Thyroid gland (tissue), 4 donors: Measurements from ENCODE around the gene SMARCC2. TPM values are rescaled to one million over a fixed set of nuclear protein-coding genes. Genes with fewer than 3 reads are reported as not detected.
"Not testable (repeated sequence)": the region's sequence is repeated elsewhere in the genome, so short reads cannot be mapped to it uniquely, and the experiment has no call there.

Experiments used
- DNase-seq, 2 donors: peaks; one replicate each; pipeline ENCODE4 v3.0.0-alpha.2; 2019
- H3K27ac ChIP-seq, 3 donors: fragments of 200-600 bp; sonication (generic); 1 replicate in 2 of 3; 2 replicates in 1 of 3; pipeline ENCODE4 v1.5.1; 2016 to 2019; ENCODE audit warnings: mild to moderate bottlenecking in 1 of 3, moderate library complexity in 1 of 3
- H3K27me3 ChIP-seq: fragments of 200-600 bp; sonication (generic); one replicate; pipeline ENCODE4 v1.5.1; 2019
- H3K36me3 ChIP-seq, 2 donors: fragments of 200-600 bp; sonication (generic); one replicate each; pipeline ENCODE4 v1.5.1; 2016 to 2019
- H3K4me1 ChIP-seq, 2 donors: fragments of 200-600 bp; sonication (generic); one replicate each; pipeline ENCODE4 v1.5.1; 2017 to 2019
- H3K4me3 ChIP-seq, 3 donors: fragments of 200-600 bp; sonication (generic); replicated peaks in 1 of 3; 1 replicate in 2 of 3; 2 replicates in 1 of 3; pipeline ENCODE4 v1.5.1; 2016; ENCODE audit warnings: mild to moderate bottlenecking in 1 of 3
- H3K9me3 ChIP-seq: fragments of 200-600 bp; sonication (generic); one replicate; pipeline ENCODE4 v1.5.1; 2017
- POLR2A ChIP-seq, 2 donors: fragments of 450-650 bp; IDR thresholded peaks; one replicate each; pipeline ENCODE4 v1.6.1; 2017; ENCODE audit warnings: antibody characterized with exemption in 2 of 2, mild to moderate bottlenecking in 2 of 2, moderate library complexity in 1 of 2
- WGBS, 2 donors: methylation state at CpG; one replicate each; pipeline ENCODE4 v1.1.5; 2017; 5-methylcytosine and 5-hydroxymethylcytosine counted together
- intact Hi-C: fragments of 100-400 bp; cut with DNase I; formaldehyde crosslinking; loops from one replicate; pipeline ENCODE4 v1.15.1; 2023
- total RNA-seq, 4 donors: library from RNA; depleted of rRNA; stranded (reverse); fragments of >200 nt; gene quantifications; one replicate each; pipeline ENCODE4 v1.2.3, GENCODE V29; 2016
- TF ChIP-seq, protein P1 (sequence below), 6 experiments: fragments of 200-600 bp in 3 of 6; fragments of 450-650 bp in 3 of 6; sonication (generic) in 3 of 6; IDR thresholded peaks; one replicate each; pipeline ENCODE4 v1.5.1; 2016 to 2019; ENCODE audit warnings: antibody characterized with exemption in 6 of 6, mild to moderate bottlenecking in 2 of 6, inconsistent platforms in 1 of 6, moderate library complexity in 1 of 6

The SMARCC2 gene
- total RNA-seq, 4 donors from 2014 or later = 76.5 to 101 (median 83.0) TPM

DNA sequence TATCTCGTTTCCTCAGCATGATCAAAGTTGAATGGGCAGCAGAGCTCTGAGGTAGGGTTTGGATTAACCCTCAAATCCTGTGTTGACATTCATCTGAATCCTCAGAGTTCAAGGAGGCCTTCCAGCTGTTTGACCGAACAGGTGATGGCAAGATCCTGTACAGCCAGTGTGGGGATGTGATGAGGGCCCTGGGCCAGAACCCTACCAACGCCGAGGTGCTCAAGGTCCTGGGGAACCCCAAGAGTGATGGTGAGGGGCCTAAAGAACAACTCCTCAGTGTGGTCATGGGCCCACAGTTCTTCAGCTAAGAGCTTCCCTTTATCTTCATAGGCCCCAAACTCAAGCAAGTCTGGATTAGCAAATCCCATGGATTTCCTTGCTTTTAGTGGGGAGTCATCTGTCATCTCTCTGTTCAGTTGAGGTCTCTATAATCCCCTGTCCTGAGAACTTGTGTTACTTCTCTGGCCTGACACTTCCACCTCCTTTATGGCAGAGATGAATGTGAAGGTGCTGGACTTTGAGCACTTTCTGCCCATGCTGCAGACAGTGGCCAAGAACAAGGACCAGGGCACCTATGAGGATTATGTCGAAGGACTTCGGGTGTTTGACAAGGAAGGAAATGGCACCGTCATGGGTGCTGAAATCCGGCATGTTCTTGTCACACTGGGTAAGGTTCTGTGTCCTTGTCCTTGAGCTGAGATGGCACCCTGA lies 29.6 kb downstream of the SMARCC2 start:
- Histone ChIP-seq H3K4me1 (peaks cover 24 to 33% of the 10 kb centered on the region in 2 donors), H3K9me3 (no peaks in the 10 kb centered on the region)
- 29 to 30% methylated on average over 7 to 8 of the region's 8 CpGs for WGBS, 2 donors

DNA sequence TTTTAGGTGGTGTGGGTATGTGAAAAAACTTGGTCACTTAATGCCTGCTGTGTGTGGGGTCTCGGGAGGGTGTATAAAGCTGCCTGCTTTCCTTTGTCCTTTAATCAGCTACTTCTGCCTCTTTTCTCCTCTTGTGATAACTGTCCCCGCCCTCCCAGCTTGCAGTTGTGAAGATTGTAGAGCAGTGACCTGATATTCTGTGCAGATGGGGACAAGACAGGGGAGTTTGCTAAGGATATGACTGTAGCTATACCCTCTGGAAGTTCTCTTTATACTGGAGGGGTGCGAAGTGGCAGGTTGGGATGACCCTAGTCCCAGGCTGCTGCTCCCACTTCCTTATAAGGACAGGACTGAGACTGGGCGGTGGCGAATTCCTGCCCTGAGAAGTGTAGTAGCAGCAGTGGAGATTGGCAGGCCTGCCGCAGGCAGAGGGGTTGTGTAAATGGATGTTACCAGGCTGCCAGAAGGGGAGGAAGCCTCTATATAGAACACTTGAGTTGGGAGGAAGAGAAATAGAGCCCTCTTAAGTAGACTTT lies 30.3 kb downstream of the SMARCC2 start:
- peaks cover 41 to 44% of the 10 kb centered on the region in 2 donors for H3K36me3 ChIP-seq
- no peaks in the 10 kb centered on the region for H3K27me3 ChIP-seq
- H3K4me3 ChIP-seq = peak overlapping the region; percentile 67 to 96 (median 93)
- H3K27ac ChIP-seq = peak overlapping the region; percentile 96 to 100 (median 99)
- peaks cover 24 to 33% of the 10 kb centered on the region in 2 donors for H3K4me1 ChIP-seq
- no peaks in the 10 kb centered on the region for H3K9me3 ChIP-seq
- DNase-seq = peak; percentile 93 to 94
- WGBS, 2 donors = 0 to 1% methylated on average over 6 of the region's 6 CpGs
- intact Hi-C loops = no loop called here
- TF ChIP-seq POLR2A (IDR thresholded peaks at IDR 0.05) = peak; percentile 89 to 95
- TF ChIP-seq, protein P1, sequence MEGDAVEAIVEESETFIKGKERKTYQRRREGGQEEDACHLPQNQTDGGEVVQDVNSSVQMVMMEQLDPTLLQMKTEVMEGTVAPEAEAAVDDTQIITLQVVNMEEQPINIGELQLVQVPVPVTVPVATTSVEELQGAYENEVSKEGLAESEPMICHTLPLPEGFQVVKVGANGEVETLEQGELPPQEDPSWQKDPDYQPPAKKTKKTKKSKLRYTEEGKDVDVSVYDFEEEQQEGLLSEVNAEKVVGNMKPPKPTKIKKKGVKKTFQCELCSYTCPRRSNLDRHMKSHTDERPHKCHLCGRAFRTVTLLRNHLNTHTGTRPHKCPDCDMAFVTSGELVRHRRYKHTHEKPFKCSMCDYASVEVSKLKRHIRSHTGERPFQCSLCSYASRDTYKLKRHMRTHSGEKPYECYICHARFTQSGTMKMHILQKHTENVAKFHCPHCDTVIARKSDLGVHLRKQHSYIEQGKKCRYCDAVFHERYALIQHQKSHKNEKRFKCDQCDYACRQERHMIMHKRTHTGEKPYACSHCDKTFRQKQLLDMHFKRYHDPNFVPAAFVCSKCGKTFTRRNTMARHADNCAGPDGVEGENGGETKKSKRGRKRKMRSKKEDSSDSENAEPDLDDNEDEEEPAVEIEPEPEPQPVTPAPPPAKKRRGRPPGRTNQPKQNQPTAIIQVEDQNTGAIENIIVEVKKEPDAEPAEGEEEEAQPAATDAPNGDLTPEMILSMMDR (IDR thresholded peaks at IDR 0.05) = no peak

More for the DNA sequence above, 29.6 kb downstream of the SMARCC2 start:
- no peaks in the 10 kb centered on the region for H3K27me3 ChIP-seq
- peak overlapping the region; percentile 96 to 100 (median 99) for H3K27ac ChIP-seq
- peaks cover 48 to 51% of the 10 kb centered on the region in 2 donors for H3K36me3 ChIP-seq
- DNase-seq = no peak
- intact Hi-C loops = no loop called here
- peak overlapping the region; percentile 67 to 96 (median 93) for H3K4me3 ChIP-seq
- TF ChIP-seq POLR2A (IDR thresholded peaks at IDR 0.05) = no peak
- TF ChIP-seq, protein P1 (IDR thresholded peaks at IDR 0.05) = no peak

DNA sequence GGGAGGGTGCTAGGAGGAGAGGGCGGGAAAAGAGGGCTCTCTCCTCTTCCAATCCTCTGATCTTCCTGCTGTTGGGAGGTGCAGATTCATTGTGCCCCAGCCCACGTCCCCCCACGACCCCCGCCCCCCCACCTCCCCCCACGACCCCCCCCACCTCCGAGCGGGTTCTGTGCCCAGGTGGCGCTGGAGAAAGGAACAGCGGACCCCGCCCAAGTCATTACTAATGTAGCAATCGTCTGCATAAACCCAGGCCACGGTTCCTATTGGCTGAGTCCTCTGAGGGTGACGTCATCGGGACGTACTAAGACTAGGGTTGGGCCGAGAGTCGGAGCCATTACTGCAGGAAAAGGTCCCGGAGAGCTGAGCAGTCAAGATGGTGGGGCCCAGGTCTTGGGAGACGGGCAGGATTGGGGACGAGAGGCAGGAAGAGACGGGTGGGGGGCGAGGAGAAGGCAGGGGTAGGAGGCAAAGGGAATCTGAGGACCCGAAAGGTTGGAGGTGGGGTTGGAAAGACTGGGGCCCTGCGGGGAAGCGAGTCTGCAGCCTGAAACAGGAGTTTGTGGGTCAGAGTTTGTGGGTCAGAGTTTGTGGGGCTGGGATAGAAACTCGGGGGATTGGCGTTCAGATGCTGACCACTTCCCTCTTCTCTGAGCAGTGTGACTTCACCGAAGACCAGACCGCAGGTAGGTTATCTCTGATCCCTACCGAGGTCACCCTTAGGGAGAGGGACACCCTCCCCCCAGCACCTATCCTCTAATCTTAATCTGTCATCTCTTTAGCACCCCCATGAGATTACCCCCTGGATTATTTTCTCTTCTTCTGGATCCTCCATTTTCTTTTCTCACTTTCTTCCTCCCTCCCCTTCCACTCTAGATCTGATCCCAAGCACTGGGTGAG lies 31.0 kb downstream of the SMARCC2 start, which contains the start of gene MYL6:
TSS of gene MYL6 (plus strand) at position 331 of the 897 bp plus-strand sequence. CDS start at position 374, 43 bp downstream.
- Histone ChIP-seq H3K27ac (peak within 1 kb of the TSS; percentile 96 to 100 (median 99)), H3K36me3 (peaks cover 36 to 38% of the 10 kb centered on the region in 2 donors), H3K9me3 (no peaks in the 10 kb centered on the region), H3K4me3 (peak within 1 kb of the TSS; percentile 67 to 96 (median 93)), H3K27me3 (no peaks in the 10 kb centered on the region), H3K4me1 (peaks cover 24 to 36% of the 10 kb centered on the region in 2 donors)
- TF ChIP-seq POLR2A (IDR thresholded peaks at IDR 0.05) = peak; percentile 98 to 100
- TF ChIP-seq, protein P1 (IDR thresholded peaks at IDR 0.05) = no peak
- intact Hi-C loops = no loop called here
- whole genome bisulfite sequencing, 2 donors = 1% methylated on average over 24 to 30 of the region's 30 CpGs
- DNase-seq = peak; percentile 97 to 98

DNA sequence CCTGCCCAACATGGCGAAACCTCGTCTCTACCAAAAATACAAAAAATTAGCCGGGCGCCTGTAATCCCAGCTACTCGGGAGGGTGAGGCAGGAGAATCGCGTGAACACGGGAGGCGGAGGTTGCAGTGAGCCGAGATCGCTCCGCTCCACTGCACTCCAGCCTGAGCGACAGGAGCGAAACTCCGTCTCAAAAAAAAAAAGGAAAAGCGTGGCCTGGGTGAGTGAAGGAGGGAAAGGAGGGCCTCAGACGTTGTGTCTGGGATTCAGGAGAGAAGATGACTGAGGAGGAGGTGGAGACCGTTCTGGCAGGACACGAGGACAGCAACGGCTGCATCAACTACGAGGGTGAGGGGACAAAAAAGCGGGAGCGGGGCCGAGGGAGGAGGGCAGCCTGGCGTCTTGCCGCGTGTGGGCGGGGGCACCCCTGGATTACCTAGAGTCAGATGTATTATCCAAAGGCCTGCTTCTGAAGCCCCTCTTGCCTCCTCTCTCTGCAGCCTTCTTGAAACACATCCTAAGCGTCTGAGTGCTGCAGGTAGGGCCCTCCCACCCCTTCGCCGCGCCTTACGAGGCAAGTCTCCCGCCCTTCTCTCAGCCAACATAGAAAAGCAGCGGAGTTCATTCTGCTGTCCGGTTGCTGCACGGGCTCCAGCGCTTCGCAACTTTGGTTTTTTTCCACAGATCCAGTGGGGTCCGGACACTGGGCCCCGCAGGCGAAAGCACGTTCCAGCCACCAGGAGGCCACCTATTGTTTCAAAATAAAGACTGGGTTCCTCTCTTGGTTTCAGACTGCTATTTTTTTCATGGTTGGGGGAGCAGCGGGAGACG lies 31.9 kb downstream of the SMARCC2 start:
- WGBS, 2 donors = 2 to 3% methylated on average over 45 of the region's 45 CpGs
- Histone ChIP-seq H3K4me1 (peaks cover 32 to 42% of the 10 kb centered on the region in 2 donors), H3K9me3 (no peaks in the 10 kb centered on the region), H3K27me3 (no peaks in the 10 kb centered on the region), H3K27ac (peak overlapping the region; percentile 96 to 100 (median 99)), H3K4me3 (peak overlapping the region in 2 of 3 donors; percentile 3 to 67), H3K36me3 (peaks cover 28 to 29% of the 10 kb centered on the region in 2 donors)
- intact Hi-C loops = no loop called here
- peak; percentile 88 to 92 for DNase-seq
- peak in 1 of 2 donors; percentile 29 for TF ChIP-seq POLR2A (IDR thresholded peaks at IDR 0.05)
- TF ChIP-seq, protein P1 (IDR thresholded peaks at IDR 0.05) = peak in 5 of 6 experiments; percentile 51 to 88 (median 84)

DNA sequence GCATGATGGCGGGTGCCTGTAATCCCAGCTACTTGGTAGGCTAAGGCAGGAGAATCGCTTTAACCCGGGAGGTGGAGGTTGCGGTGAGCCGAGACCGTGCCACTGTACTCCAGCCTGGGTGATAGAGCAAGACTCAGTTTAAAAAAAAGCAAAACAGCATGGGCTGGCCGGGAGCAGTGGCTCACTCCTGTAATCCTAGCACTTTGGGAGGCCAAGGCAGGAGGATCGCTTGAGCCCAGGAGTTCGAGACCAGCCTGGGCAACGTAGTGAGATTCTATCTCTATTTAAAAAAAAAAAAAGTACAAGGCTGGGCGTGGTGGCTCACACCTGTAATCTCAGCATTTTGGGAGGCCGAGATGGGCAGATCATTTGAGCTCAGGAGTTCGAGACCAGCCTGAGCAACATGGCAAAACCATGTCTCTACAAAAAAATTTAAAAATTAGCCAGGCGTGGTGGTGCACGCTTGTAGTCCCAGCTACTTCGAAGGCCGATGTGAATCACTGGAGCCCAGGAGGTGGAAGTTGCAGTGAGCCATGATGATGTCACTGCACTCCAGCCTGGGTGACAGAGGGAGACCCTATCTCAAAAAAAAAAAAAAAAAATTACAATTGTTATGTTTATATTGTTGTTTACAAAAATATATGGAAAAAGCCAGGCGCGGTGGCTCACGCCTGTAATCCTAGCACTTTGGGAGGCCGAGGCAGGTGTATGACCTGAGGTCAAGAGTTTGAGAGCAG lies 32.7 kb downstream of the SMARCC2 start:
- 83 to 89% methylated on average over 21 of the region's 21 CpGs for WGBS, 2 donors
- Histone ChIP-seq H3K4me3 (peak overlapping the region in 1 of 3 donors; percentile 67), H3K36me3 (peaks cover 20 to 21% of the 10 kb centered on the region in 2 donors), H3K4me1 (peaks cover 33 to 44% of the 10 kb centered on the region in 2 donors), H3K27ac (peak overlapping the region; percentile 96 to 100 (median 99))
- H3K27me3 ChIP-seq, H3K9me3 ChIP-seq, intact Hi-C loops, DNase-seq: not testable (repeated sequence)
